GM18498 (cell line): ENCODE data around the gene DOK5.

Experiments
- ATAC-seq: cut with Tn5 transposase; IDR thresholded peaks from one replicate; pipeline ENCODE4 v1.9.1; 2021; ENCODE audit warnings: mild to moderate bottlenecking, moderate library complexity; ENCODE audit not compliant: unreplicated experiment

Gene DOK5

DNA sequence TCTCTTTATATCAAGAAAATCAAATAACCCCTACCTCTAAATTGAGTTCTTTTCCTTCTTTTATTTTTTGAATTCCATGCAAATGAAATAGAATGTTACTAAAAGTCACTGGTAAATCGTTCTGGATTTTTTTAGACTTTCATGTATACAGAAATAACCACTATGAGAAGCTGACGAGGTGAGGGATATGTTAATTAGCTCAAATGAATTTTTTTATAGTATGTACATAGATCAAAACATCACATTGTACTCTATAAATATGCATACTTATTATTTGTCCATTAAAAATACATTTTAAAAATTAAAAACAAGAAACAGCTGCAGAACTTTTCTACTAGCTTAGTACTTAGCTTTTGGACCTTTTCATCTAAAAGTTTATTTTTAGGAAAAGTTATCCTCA lies 165.4 kb downstream of the DOK5 start:
- ATAC-seq, result no peak

DNA sequence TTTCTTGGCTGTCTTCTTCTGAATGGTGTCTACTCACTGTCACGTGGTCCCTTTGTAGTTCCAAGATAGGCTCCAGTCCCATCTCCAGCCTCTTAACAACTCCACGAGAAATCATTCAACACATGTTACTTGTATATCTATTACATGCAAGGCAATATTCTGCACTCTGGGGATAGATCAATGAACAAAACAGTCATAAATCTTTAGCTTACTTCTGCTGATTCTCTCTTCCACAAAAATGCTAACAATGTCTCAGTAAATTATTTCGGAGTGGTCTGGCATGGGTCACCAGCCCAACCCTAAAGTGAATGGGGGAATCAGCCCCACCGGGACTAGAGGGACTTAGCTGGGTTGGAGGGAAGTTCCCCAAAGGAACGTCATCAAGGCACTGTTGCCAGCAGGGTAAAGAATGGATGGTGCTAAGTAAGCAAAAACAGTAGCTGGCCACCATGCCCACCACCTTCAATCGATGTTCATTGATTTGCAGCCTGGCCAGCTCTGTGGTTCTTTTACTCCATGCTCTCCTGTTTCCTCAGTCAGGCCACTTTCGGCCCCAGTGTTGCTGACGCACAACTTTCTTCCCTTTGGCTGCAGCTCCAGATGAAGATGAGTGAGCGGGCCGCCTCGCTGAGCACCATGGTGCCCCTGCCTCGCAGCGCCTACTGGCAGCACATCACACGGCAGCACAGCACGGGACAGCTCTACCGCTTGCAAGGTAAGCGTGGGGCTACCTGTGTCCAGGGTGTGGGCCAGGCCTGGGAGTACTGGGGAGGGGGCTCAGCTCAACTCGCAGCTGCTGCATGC lies 167.7 kb downstream of the DOK5 start:
- no peak for ATAC-seq

DNA sequence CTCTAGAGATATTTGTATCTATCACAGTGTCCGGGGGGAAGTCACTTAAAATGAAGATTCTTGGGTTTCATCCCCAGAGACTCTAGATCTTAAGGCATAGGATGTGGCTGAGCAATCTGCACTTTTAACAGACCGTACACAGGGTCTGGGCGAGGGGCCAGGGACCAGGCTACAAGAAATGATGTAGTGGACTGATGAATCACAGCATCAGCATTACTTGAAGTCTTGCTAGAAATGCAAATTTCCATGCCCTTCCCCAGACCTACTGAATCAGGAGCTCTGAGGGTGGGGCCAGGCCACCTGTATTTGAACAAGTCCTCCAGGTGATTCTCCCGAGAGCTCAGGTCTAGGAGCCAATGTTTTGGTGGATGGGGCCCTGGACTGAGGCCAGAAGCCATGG lies 168.4 kb downstream of the DOK5 start:
- ATAC-seq, result no peak

DNA sequence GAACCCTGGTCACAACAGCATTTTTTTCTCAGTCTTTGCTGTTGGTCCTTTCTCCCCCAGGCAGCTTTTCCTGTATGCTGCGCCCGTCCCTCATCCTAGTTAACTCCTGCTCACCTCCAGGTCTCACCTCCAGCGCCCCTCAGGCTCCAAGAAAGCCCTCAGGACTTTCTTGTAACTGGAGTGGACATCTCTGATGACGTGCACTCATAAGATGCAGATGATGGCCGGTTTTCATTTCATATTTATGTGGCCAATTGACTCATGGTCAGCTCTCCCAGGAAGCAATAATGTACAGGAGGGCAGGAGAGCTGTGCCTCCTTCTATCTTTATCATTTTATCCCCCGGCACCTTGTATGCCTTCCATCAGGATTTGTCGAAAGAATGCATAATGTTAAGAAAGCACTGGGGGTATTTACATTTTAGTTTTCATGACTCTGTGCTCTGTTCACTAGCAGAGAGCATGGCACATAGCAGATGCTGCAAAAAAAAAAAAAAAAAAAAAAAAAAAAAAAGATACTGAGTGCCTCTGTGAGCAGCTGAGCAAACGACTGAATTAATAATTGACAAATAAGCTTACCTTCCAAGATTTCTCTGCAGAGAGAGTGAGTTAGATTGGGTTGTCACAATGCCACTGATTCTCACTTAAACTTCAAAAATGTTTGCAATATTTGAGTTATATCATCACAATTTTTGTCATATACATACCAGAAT lies 170.2 kb downstream of the DOK5 start:
- no peak for ATAC-seq

DNA sequence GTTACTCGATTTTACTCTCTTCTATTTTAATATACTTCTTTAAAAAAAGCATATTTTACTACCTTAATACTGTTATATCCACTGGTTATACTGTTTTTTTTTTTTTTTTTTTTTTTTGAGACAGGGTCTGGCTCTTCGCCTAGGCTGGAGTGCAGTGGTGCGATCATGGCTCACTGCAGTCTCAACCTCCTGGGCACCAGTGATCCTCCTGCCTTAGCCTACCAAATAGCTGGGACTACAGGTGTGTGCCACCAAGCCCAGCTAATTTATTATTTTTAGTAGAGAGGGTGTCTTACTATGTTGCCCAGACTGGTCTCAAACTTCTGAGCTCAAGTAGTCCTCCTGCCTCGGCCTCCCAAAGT lies 170.7 kb downstream of the DOK5 start:
- no peak for ATAC-seq

DNA sequence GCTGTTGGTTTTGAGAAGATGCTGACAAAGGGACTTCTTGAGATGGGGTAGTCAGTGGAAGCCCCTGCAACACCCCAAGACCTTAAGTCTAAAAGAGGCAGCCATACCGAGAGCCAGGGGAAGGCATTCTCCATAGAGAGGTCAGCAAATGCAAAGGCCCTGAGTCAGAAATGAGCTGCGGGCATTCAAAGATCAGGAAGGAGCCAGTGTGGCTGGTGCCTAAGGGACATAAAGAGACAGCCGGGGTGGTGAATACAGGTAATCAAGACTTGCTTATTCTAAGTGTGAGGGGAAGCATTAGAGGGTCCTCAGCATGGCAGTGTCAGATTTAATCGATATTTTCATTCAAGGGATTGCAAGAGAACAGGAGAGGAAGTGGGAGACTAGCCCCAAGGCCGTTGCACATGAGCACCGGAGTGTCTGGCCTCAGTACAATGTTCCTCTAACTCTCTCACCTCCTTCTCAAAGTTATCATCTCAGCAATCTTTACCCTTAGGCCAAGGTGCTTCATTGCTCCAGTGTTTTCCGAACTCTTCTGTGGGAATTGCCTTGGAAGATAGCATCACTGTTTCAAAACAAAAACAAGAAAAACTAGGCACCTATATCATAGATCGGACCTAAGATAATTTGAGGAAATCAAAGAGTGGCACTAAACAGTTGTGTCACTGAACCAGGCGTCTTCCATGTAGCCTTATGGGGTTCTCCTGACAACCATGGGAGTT lies 173.2 kb downstream of the DOK5 start:
- ATAC-seq, result no peak

DNA sequence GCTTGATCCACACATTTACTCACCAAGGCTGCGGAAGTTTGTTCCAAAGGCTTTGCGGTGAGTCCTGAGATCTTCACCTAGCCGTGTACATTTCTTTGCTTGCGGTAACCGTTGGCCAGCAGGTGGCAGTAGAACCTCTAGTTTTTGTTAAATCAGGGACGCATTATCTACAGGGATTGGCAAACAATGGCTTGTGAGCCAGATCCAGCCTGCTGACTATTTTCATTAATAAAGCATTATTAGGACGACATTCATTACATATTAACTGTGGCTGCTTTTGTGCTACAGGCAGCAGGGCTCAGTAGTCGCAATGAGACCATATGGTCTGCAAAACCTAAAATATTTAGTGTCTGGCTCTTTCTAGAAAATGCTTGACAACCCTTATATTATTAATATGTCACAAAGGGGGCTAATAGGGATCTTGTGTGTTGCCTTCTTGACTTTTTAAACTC lies 174.1 kb downstream of the DOK5 start:
- ATAC-seq, result peak; percentile 68

DNA sequence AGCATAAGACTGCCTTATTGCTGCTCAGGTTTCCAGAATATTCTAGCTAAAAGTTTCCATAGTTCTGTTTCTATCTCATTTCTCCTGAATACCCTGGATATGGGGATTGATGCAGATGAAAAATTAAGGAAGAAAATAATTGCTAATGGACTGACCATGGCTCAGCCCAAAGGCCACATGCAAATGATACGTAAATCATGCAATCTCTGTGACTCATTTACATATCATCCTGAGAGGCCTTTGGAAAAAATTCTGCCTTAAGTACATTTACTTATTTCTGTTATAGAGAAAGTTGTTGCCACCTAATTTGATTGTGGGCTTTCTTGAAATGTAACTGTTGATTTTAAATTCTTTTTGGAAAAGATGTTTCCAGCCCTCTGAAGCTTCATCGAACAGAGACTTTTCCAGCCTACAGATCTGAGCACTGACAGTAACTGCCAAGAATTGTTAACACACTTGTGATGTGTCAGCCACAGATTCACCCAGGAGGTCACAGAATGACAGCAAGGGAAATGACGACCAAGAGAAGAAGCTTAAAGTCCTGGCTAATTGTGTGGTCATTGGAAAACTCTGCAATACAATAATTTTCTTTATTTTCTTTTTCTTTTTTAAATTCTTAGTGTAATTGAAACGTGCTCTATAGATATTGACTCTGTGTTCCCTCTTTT lies 174.8 kb downstream of the DOK5 start:
- ATAC-seq, result no peak

DNA sequence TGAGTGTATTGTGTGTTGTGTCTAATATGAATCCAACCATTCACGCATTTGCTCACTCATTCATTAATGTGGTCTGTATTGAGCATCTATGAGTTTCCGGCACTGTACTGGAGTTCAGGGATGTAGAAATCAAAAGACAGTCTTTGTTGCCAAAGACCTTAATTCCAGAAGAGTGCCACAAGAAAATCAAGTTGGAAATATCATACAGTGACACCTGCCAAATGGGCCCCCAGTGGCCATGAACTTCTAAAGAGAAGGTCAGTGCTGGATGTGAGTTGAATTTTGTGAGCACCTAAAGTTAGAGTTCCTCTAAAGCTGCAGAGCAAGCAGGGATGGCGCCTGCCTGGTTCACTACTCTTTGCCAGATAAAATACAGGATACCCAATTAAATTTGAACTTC lies 175.9 kb downstream of the DOK5 start:
- ATAC-seq, result no peak

DNA sequence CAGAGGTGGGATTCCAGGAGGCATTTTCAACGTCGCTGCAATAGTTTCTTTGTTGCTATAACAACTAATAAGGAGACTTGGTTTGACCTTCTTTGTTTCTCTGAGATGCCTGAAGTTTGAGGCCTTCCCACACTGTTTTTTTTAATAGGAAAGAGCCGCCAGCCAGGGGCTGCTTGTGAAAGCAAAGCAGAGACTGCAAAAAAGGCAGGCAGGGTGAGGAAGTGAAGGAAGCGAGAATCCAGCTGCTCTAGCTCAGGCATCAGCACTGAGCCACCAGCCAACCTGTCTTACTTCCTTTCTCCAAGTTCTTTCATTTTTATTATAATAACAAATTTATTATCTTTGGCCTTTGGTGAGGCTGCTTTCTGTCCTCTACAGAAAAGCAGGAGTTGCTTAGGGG lies 179.1 kb downstream of the DOK5 start:
- no peak for ATAC-seq

DNA sequence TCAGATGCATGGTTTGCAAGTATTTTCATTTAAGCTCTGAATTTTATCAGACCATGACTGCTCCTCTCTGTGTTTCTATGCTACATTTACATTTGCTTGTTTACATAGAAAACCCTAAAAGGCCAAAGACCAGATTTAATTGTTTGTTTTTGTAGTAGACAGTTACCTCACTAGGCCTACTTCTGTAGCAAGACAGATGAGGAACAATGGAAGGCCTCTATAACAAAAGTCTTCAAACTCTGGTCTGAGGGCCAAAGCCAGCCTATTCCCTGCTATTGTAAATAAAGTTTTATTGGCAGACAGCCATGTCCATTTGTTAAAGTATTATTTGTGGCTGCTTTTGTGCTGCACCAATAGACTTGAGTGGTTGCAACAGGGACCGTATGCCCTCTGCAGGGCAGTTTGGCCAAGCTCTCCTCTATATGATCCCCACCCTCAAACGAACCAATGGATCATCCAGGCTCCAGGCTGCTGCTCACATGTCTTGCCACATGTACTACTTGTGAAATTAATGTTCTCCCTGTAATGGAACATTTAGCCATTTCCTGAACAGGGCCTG lies 182.0 kb downstream of the DOK5 start:
- ATAC-seq, result no peak

DNA sequence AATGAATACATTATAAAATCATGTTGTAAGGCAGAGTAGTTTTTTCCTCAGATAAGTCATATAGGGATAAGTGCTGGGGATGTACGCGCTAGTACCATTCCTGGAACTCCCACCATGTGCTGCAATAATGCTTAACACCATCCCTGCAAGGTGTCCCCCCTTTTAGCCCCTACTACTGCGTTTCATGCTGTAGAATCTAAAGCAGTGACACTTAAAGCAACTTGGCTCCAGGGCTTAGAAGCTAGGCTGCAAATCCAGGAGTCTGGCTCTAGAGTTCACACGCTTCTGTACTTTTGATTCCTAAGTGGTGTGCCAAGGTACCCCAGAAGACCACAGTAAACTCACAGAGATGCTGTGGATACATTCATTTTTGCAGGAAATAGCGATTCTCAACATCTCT lies 183.1 kb downstream of the DOK5 start:
- no peak for ATAC-seq

DNA sequence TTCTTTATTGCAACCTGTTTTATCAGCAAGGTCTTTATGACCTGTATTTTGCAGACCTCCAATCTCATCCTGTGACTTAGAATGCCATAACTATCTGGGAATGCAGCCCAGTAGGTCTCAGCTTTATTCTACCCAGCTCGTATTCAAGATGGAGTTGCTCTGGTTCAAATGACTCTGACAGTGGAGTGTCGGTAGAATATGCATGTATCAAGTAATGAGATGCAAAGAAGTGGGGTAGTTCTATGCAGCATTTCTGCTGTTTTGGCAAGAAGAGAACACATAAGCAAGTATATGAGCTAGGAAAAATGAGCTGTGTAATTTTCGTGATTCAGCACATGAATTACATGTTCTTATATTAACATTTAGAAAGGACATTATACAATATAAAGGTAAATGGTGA lies 185.9 kb downstream of the DOK5 start:
- ATAC-seq, result no peak

DNA sequence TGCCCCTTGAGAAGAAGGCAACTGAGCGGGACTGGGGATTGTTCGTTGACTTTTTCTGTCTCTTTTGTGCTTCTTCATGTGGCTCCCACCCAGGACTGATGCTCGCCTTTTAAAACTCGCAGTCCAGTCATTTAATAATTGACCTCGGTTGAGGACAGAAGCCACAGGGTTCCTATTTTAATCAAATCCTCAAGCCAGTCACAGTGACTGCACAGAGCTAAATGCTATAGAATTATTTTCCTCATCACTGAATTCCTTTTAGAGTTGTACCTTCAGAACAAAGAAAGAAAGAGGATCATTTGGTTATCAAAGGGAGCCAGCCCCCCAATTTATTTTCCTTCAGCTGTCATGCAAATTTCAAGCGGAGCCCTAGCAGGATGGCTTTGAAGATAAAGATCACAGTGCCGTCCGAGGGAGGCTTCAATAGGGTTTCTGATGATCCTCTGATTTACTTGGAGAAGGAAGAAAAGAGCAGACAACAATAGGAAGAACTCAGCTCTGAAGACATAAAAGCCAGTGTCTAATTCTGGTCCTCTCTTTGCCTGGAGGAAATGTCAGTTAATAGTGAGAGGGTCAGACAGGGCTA lies 186.6 kb downstream of the DOK5 start:
- no peak for ATAC-seq

DNA sequence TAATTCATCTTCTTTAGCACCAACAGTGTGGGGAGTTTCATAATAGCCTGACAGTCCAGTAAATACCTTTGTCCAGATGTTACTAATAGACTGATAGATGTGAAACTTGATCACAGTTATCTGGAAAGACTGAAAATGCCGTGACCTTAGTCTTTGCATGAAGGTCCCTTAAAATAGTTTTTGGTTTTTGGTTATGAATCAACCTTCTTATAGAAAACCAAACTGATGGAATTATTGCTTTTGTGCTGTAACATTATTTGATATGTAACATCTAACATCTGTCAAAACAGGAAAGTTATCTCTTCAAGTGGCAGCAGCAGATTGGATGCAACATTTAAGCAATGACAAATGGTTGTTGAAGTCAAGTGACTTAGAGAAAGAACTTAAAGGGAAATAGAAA lies 190.4 kb downstream of the DOK5 start:
- peak; percentile 42 for ATAC-seq

DNA sequence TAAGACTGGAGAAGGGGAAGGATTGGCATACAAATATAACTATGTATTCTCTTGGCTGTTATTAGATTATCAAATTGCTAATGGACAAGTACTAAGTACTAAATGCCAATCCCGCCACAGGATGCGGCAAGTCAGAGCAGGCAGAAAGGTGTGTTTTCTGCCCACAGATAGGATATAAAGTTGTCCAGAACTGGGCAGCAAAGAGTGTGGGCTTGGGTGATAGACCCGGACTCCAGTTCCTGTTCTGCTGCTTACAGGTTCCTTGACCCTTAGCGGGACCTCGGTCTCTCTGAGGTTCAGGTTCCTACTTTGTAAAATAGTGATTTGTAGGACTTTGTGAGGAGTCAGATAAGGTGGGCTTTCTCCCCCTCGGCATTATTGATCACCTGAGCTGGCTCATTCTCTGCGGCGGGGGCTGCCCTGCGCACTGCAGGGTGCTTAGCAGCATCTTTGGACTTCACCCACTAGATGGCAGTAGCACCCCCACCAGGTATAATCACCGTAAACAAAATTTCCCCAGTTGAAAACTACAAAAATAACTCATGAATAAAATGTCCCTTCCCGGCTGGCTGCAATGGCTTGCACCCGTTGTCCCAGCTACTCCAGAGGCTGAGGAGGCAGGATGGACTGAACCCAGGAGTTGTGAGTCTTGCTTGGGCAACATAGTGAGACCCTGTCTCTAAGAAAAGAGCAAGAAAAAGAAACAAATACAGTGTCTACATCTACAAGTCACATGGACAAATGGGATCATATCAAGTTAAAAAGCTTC lies 193.1 kb downstream of the DOK5 start:
- ATAC-seq, result peak; percentile 90

DNA sequence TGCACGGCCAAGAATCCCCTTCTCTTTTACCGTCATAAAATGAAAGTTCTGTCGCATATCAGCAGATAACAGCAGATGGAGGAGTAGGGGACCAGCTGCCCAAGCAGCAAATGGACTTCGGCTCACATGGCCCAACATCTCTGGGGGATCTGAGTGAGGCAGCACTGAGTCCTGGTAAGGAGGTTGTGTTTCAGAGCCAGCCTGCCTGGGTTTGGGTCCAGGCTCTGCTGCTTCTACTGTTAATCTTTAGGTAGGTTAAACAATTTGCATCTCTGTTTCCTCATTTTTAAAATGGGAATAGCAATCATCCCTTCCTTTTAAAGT lies 193.6 kb downstream of the DOK5 start:
- ATAC-seq, result no peak

DNA sequence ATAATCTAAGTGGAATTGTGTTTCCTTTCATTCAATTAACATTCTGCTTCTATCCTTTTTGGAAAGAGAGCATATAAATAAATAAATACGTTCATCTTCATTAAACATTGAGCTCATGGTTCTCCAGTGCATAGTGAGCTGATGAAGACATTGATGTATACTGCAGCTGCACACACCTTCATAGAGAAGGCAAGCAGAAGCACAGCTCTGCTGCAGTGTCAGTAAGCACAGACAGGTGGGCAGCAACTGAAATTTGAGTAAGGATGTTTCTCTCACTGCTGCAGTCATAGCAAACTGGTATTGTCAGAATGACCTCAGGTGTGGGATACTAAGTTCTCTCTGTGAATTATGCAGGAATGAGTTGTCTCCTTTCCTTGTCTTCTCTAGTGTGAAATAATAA lies 202.9 kb downstream of the DOK5 start:
- ATAC-seq, result no peak

DNA sequence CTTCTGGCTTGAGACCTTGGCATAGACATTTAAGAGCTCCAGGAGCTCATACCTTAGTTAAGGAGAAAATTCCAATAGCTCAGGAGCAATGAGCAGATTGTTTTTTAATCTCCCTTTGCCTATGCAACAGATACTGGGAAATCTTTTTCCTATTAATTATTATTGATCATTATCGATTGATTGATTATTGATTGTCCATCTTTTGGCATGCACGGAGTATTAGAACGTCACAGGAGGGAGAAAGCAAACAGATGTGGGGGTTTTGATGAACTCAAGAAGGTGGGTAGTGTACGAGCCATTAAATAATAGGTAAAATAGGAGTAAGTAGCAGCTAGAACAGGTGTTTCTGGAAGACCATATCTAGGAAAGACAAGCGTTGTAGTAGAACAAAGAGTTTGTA lies 205.0 kb downstream of the DOK5 start:
- no peak for ATAC-seq
